Measurements from ENCODE around the gene RNF123. TPM values are rescaled to one million over a fixed set of nuclear protein-coding genes. Genes with fewer than 3 reads are reported as not detected.

RNF123 gene
- total RNA-seq, 1 donor, result 19.4 TPM

DNA sequence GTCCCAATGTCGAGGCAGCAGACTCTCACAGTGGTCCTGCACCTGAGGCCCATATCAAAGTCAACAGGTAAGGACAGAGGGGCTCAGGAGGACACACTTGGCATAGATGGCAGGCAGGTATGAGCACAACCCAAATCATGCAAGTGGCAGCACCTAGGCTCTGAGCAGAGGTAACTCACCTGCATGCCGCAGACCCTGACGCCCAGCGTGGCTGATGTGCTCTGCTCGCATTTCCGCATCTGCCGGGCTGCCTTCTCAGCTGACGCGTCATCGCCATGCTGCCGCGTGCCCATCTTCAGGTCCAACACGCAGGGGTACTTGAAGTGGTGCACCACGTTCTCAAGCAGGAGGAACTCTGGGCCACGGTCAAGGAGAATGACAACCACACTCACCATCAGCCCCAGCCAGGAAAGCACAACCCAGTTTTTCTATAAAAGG lies 38.6 kb downstream of the RNF123 start:
- no peak for DNase-seq (ENCODE audit: low read depth)
- H3K4me3 ChIP-seq (ENCODE audit: low read depth, low read length), result no peak overlapping the region
- TF ChIP-seq, protein P1, sequence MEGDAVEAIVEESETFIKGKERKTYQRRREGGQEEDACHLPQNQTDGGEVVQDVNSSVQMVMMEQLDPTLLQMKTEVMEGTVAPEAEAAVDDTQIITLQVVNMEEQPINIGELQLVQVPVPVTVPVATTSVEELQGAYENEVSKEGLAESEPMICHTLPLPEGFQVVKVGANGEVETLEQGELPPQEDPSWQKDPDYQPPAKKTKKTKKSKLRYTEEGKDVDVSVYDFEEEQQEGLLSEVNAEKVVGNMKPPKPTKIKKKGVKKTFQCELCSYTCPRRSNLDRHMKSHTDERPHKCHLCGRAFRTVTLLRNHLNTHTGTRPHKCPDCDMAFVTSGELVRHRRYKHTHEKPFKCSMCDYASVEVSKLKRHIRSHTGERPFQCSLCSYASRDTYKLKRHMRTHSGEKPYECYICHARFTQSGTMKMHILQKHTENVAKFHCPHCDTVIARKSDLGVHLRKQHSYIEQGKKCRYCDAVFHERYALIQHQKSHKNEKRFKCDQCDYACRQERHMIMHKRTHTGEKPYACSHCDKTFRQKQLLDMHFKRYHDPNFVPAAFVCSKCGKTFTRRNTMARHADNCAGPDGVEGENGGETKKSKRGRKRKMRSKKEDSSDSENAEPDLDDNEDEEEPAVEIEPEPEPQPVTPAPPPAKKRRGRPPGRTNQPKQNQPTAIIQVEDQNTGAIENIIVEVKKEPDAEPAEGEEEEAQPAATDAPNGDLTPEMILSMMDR (IDR thresholded peaks at IDR 0.05; ENCODE audit: insufficient read depth, low read length), result no peak

DNA sequence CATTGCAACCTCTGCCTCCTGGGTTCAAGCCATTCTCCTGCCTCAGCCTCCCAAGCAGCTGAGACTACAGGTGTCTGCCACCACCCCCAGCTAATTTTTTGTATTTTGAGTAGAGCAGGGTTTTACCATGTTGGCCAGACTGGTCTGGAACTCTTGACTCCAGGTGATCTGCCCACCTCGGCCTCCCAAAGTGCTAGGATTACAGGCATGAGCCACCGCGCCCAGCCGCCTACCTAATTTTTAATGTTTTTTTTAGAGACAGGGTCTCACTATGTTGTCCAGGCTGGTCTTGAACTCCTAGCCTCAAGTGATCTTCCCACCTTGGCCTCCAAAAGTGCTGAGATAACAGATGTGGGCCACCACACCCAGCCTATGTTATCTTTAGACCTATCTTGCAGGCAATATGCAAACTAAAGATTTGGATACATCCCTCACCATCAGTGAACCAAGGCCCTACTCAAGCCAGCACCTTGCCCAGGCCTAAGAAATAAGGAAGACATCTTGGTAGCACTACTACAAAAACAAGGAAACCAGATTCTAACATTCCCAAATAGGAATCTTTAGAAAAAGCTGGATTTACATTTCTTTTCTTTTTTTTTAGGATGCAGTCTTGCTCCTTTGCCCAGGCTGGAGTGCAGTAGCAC lies 40.7 kb downstream of the RNF123 start:
- no peak overlapping the region for H3K4me3 ChIP-seq (ENCODE audit: low read depth, low read length)
- DNase-seq (ENCODE audit: low read depth), result no peak

DNA sequence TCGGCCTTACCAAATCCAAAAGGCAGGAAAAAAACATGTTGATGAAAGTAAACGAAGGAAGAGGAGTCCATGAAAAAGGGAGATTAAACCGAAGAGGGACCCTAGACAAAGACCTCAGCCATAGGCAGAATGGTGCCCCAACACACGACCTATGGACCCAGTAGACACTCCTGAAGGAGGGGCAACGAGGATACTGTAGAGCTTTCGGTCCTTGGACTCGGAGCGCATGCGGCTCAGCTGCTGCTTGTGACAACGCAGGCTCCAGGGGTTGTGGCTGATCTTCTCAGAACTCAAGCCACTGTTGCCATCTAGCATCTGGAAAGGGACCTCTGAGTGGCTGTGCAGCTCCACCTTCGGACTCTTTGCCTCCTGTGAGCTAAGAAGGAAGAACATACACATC lies 43.2 kb downstream of the RNF123 start:
- TF ChIP-seq, protein P1 (IDR thresholded peaks at IDR 0.05; ENCODE audit: insufficient read depth, low read length), result no peak
- H3K4me3 ChIP-seq (ENCODE audit: low read depth, low read length), result no peak overlapping the region
- no peak for DNase-seq (ENCODE audit: low read depth)

More for the DNA sequence above, 40.7 kb downstream of the RNF123 start:
- TF ChIP-seq, protein P1 (IDR thresholded peaks at IDR 0.05; ENCODE audit: insufficient read depth, low read length), result no peak

DNA sequence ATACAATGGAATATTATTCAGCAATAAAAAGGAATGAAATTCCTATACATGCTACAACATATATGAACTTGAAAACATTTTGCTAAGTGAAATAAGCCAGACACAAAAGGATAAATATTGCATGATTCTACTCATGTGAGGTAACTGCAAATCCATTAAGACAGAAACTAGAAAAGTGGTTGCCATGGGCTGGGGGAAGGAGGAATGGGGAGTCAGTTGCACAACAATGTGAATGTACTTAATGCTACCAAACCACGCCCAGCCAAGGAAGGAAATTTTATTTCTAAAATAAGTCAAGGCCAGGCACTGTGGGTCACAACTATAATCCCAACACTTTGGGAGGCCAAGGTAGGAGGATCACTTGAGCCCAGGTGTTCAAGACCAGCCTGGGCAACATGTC lies 44.2 kb downstream of the RNF123 start:
- DNase-seq (ENCODE audit: low read depth), result no peak
- H3K4me3 ChIP-seq (ENCODE audit: low read depth, low read length), result no peak overlapping the region
- TF ChIP-seq, protein P1 (IDR thresholded peaks at IDR 0.05; ENCODE audit: insufficient read depth, low read length), result no peak

DNA sequence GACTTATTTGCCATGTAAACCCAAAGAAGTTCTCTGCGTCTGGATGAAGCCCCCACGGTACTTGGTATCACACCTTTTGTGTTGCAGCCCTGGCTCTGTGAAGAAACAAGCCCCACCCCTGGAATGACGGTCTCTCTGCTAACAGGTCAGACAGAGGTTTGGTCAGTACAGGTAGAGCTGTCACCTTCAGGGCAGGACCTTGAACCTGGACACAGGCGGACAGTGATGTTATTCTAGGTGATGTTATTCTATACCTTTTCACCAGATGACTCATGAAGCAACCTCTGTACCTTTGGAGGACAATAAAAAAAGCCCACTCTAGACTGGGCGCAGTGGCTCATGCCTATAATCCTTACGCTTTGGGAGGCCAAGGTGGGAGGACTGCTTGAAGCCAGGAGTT lies 45.4 kb downstream of the RNF123 start:
- H3K4me3 ChIP-seq (ENCODE audit: low read depth, low read length), result no peak overlapping the region
- no peak for DNase-seq (ENCODE audit: low read depth)
- TF ChIP-seq, protein P1 (IDR thresholded peaks at IDR 0.05; ENCODE audit: insufficient read depth, low read length), result no peak

DNA sequence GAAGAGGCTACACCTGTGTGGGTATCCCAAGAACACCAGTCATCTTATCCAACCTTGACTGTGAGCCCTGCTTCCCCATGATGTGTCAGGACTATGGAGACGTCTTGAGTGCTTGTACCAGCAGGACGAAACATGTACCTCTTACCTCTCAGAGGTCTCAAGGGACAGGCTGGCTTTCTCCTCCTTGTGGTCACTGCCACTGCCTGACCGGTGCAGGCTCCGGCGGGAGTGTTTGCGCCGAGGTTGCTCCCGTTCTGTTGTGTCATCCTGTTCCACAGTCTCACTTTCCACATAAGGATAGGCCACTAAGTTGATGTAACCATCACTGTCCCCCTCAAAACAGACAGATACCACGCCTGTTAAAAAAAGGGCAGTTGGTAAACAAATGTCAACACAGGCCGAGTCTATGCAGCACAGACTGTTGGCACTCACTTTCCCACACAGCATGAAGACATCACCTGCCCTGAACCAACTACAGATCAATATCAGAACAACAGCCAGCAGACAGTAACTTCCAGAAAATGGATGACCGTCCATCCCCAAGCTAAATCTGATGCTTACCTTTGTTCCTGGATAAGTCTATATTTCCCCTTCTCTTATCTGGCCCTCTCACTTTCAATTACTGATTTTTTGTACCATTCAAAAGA lies 48.8 kb downstream of the RNF123 start:
- DNase-seq (ENCODE audit: low read depth), result no peak
- TF ChIP-seq, protein P1 (IDR thresholded peaks at IDR 0.05; ENCODE audit: insufficient read depth, low read length), result no peak
- H3K4me3 ChIP-seq (ENCODE audit: low read depth, low read length), result no peak overlapping the region
